Activated effector memory CD4-positive, alpha-beta T cell treated with anti-CD3 and anti-CD28 coated beads, Interleukin-2, amount 50 U/mL, for 16 hours (primary cell): ENCODE results near the gene S100G.
"Not testable (repeated sequence)": the region's sequence is repeated elsewhere in the genome, so short reads cannot be mapped to it uniquely, and the experiment has no call there.

Experiments used
- DNase-seq: peaks from one replicate; pipeline ENCODE4 v3.0.0-alpha.2; 2020

The S100G gene

DNA sequence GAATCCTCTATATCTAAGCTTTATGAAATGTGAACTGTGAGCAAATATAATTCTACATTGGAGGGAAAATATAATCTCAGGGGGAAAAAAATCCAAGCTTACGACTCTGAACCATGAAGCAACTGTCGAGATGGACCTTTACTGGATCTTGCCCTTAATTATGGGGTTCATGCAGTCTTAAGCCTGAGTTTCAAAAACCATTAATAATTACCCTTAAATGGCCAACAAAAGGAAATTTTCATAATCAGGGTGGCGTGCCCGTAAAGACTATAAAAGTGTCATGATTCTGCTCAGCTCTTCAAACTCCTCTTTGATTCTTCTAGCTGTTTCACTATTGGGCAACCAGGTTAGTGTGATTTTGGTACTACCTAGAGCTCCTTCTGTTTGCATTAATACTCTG, at the start of gene S100G:
TSS of gene S100G (plus strand) at position 301 of the 400 bp plus-strand sequence. CDS start 849 bp downstream, outside the sequence.
- DNase-seq = no peak

GRCh38 chrX:16601885-16602284, 48.1 kb upstream of the S100G start:
- DNase-seq = no peak

DNA sequence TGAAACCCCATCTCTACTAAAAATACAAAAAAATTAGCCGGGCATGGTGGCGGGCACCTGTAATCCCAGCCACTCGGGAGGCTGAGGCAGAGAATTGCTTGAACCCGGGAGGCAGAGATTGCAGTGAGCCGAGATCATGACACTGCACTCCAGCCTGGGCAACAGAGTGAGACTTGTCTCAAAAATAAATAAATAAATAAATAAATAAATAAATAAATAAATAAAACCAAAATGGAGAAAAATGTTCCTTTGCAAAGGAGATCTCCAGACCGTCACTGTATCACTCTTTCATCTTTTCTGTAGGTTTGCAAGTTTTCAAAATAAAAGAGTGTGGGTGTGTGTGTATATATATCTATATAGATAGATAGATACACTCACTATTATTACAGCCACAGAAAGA, 46.7 kb upstream of the S100G start:
- not testable (repeated sequence) for DNase-seq

DNA sequence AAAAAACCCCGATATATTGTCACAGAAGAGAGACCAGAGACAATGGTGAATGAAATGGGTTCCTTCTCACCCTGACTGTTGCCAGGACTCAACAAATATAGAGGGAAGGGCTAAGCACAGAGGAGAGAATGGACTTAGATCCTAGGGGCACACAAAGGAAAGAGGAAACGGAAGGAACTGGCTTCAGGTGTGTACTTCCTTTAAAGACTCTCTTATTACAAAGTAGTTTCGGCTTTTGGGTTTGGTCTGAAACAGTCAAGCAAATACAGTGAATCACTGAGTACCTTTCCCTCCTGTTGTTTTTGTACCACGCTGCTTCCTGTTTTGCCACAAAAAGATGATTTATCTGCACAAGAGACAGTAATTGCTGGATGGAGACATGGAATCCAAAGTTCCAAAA, 46.1 kb upstream of the S100G start:
- no peak for DNase-seq

DNA sequence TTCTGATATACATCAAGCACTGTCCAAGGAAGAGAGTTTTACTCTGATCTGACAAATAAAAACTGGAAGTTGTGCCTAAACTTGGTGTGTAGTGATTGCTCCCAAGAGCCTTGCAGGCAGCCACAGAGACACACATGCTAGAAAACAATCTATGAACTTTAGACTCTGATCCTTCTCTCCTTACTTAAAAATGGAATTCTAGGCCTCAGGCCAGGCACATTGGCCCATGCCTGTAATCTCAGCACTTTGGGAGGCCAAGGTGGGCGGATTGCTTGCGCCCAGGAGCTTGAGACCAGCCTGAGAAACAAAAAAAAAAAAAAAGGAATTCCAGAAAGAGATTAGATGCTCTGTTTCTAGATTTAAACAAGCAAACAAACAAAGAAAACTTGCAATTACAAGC, 45.6 kb upstream of the S100G start:
- no peak for DNase-seq

- no peak for DNase-seq
Measured at GRCh38 chrX:16606142-16606720, 43.7 kb upstream of the S100G start.

- DNase-seq = no peak
Measured at GRCh38 chrX:16610121-16610621, 39.8 kb upstream of the S100G start.

DNA sequence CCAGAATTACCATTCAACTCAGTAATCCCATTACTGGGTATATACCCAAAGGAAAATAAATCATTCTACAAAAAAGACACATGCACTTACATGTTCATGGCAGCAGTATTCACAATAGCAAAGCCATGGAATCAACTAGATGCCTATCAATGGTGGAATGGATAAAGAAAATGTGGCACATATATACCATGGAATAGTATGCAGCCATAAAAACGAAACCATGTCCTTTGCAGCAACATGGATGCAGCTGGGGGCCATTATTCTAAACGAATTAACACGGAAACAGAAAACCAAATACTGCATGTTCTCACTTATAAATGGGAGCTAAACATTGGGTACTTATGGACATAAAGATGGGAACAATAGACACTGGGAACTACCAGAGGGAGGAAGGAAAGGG, 39.3 kb upstream of the S100G start:
- not testable (repeated sequence) for DNase-seq

- DNase-seq = no peak
Measured at GRCh38 chrX:16612257-16612897, 37.6 kb upstream of the S100G start.

DNA sequence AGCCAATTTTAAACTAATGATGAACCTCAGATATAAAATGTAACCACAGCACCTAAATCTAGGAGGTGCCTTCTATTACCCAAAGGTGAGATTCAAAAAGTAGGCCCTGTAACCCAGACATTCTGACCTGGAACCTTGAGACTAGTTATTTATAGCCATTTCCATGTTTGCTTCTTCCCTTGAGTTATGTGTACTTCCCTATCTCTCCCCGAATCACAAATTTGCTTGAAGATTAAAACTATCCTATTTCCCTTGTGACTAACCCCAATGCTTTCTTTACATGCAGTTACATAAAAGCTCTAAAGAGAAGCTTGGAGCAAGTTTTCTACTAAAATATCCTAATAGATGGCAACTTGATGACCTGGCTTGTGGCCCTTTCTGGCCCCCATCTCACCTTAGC, 32.6 kb upstream of the S100G start:
- no peak for DNase-seq

DNA sequence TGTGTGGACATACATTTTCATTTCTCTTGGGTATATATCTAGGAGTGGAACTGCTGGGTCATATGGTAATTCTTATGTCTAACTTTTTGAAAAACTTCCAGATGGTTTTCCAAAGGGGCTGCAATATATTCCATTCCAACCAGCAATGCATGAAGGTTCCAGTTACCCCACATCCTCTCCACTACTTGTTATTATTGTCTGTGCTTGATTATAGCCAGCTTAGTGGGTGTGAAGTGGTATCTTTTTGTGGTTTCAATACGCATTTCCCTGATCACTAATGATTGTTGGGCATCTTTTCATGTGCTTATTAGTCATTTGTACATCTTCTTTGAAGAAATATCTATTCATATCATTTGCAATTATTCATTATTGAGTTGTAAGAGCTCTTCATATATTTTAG, 31.5 kb upstream of the S100G start:
- no peak for DNase-seq

DNA sequence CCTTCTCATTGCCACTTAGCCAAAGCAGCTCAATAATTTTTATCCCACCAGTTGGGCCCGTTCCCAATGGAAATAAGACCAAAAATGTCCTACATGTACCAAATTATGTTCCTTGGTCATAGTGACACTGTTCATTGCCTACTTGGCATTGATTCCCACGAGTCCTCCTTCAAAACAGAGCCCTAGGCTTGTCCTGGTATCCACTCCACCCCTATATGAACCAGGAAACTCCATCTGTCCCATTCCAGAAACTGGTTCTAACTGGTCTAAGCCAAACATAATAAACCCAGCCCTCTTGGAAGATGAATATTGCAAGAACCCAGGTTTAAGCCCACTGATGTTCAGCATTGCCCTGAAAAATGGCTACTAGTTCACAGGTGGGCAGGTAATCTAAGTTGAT, 30.9 kb upstream of the S100G start:
- no peak for DNase-seq

GRCh38 chrX:16628511-16628910, 21.4 kb upstream of the S100G start:
- DNase-seq = not testable (repeated sequence)

GRCh38 chrX:16628946-16629595, 20.9 kb upstream of the S100G start:
- DNase-seq = no peak

- DNase-seq = no peak
Measured at GRCh38 chrX:16629909-16630308, 20.0 kb upstream of the S100G start.

DNA sequence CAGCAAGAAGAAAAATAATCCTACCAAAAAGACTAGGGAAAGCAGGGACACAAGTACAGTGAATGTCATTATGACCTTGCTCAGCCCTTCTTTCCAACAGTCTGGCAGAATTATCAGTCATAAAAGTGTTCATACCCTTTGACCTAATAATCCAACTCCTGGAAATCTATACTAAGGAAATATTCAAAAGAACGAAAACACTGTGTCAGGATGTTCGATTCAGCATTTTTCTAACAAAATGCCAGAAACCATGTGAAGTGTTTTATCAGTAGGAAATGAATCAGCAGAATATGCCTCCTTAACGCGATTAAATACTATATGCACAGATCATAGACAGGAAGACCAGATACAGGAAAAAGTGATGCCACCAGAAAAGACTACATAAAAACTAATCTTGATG, 16.2 kb upstream of the S100G start:
- no peak for DNase-seq

- DNase-seq = no peak
Measured at GRCh38 chrX:16635040-16635439, 14.9 kb upstream of the S100G start.

DNA sequence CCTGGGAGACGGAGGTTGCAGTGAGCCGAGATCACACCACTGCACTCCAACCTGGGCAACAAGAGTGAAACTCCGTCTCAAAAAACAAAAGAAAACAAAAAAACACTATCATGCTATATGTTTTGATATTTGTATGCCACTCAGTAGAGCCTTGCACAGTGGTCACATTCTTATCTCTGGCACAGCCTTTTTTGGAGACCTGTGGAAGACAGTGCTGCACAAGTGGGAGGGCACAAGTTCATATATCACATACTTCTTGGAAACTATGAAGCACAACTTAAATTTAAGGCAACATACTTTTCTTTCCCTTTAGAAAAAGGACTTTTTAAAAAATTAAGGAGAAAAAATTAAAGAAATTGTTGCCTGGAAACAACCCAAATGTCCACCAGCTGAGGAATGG, 14.4 kb upstream of the S100G start:
- no peak for DNase-seq

GRCh38 chrX:16638533-16638932, 11.4 kb upstream of the S100G start:
- no peak for DNase-seq

- no peak for DNase-seq
Measured at GRCh38 chrX:16639966-16640365, 10.0 kb upstream of the S100G start.

DNA sequence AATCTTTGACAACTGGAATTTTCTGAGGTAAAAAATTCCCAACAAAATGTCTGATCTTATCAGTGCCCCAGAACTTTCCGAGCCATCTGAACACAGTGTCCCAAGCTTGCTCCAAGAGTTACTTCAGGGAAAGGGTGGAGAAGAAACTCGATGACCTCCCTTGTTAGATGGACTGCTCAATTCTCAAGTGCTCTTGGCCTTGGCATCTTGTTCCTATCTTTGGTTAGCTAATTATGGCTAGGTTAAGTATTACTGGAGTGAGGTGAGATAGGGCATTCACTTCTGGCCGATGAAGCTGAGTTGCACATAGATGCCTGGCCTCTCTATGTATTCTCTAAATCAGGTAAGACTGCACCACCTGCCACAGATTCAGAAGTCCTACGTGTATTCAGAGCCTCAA, 9.1 kb upstream of the S100G start:
- DNase-seq = no peak

- DNase-seq = no peak
Measured at GRCh38 chrX:16643176-16643575, 6.8 kb upstream of the S100G start.

GRCh38 chrX:16646366-16647138, 3.4 kb upstream of the S100G start:
- no peak for DNase-seq
